DND-41 (cell line): ENCODE results near the gene SIRT2.

ENCODE experiments used
- ATAC-seq: fragments of 200-7000 bp; cut with Tn5 transposase; 3 replicates; pipeline ENCODE4 v1.9.1; 2021; ENCODE audit warnings: low read depth; ENCODE audit not compliant: insufficient read depth
- DNase-seq: peaks from one replicate; pipeline ENCODE4 v3.0.0-alpha.2; 2020
- H2AFZ ChIP-seq: 2 replicates; pipeline ENCODE4 v1.6.0; 2012; ENCODE audit warnings: low read depth, low read length
- H3K27ac ChIP-seq: 2 replicates; pipeline ENCODE4 v1.5.1; 2012; ENCODE audit warnings: low read length, inconsistent platforms
- H3K27me3 ChIP-seq: fragments of 200-600 bp; sonication (generic); 2 replicates; pipeline ENCODE4 v1.6.0; 2012; ENCODE audit warnings: low read length, mild to moderate bottlenecking, inconsistent platforms; ENCODE audit not compliant: insufficient read depth, poor library complexity
- H3K36me3 ChIP-seq: 2 replicates; pipeline ENCODE4 v1.5.1; 2012; ENCODE audit warnings: low read length, inconsistent platforms; ENCODE audit not compliant: insufficient read depth
- H3K4me1 ChIP-seq: 2 replicates; pipeline ENCODE4 v1.5.1; 2012; ENCODE audit warnings: mild to moderate bottlenecking, low read length; ENCODE audit not compliant: insufficient read depth
- H3K4me2 ChIP-seq: 2 replicates; pipeline ENCODE4 v1.6.0; 2012; ENCODE audit warnings: mild to moderate bottlenecking, moderate library complexity, low read length, inconsistent platforms; ENCODE audit not compliant: insufficient read depth
- H3K4me3 ChIP-seq, 2 experiments: fragments of 200-600 bp in 1 of 2; shearing (Covaris generic) in 1 of 2; 2 replicates each; pipeline ENCODE4 v1.5.1; 2012 to 2016; ENCODE audit warnings: inconsistent platforms in 2 of 2, low read length in 2 of 2, mild to moderate bottlenecking in 2 of 2, low read depth in 1 of 2, moderate library complexity in 1 of 2
- H3K79me2 ChIP-seq: 2 replicates; pipeline ENCODE4 v1.6.0; 2012; ENCODE audit warnings: low read length, inconsistent platforms; ENCODE audit not compliant: insufficient read depth
- H3K9ac ChIP-seq: 2 replicates; pipeline ENCODE4 v1.6.0; 2012; ENCODE audit warnings: low read depth, mild to moderate bottlenecking, inconsistent platforms, low read length, moderate library complexity
- H3K9me3 ChIP-seq: 2 replicates; pipeline ENCODE4 v1.5.1; 2012; ENCODE audit warnings: low read length, moderate library complexity, mild to moderate bottlenecking, inconsistent platforms; ENCODE audit not compliant: insufficient read depth, severe bottlenecking
- H4K20me1 ChIP-seq: 2 replicates; pipeline ENCODE4 v1.6.0; 2012; ENCODE audit warnings: low read length; ENCODE audit not compliant: insufficient read depth
- EZH2 ChIP-seq: IDR thresholded peaks from 3 replicates; pipeline ENCODE4 v1.6.1; 2012; ENCODE audit warnings: borderline replicate concordance, low read depth, mild to moderate bottlenecking, moderate library complexity, low read length, inconsistent platforms; ENCODE audit not compliant: severe bottlenecking
- TF ChIP-seq, protein P1 (sequence below): IDR thresholded peaks from 2 replicates; pipeline ENCODE4 v1.5.1; 2012; ENCODE audit warnings: borderline replicate concordance, low read length, moderate library complexity, mild to moderate bottlenecking; ENCODE audit not compliant: poor library complexity, severe bottlenecking; ENCODE audit errors: extremely low read depth

Gene SIRT2

DNA sequence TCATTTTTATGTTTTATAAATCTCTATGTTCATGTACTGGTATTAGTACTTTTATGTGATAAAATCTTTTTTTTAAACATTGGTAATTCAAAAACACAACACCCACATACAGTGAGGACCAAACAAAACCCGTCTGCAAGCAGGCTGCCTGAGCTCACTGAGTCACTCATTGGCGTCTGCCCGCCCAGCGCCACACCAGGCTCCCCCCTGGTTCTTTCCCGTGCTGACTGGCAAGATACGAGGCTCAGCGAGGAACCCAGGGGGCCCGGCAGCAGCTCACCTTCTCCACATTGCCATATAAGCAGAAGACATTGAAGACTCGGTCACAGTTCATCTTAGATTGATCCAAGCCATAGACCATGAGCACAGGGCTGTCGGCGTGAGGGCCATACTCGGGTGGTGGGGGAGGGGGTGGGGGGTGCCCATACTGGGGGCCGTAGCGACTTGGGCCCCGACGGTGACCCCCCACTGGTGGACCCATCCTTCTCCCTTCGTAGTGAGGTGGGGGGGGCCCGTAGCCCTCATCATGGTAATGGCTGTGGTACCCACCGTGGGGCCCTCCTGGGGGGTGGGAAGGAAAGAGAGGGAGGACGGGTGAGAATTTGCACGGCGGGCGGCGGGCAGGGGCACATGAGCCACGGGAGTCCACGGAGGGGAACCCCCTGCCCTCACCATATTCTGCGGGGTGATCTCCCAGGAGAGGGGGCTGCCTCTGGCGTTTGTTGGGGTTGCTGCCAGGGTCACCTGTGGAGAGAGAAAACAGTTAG lies 59.4 kb downstream of the SIRT2 start:
- no peak overlapping the region for H2AFZ ChIP-seq
- TF ChIP-seq, protein P1, sequence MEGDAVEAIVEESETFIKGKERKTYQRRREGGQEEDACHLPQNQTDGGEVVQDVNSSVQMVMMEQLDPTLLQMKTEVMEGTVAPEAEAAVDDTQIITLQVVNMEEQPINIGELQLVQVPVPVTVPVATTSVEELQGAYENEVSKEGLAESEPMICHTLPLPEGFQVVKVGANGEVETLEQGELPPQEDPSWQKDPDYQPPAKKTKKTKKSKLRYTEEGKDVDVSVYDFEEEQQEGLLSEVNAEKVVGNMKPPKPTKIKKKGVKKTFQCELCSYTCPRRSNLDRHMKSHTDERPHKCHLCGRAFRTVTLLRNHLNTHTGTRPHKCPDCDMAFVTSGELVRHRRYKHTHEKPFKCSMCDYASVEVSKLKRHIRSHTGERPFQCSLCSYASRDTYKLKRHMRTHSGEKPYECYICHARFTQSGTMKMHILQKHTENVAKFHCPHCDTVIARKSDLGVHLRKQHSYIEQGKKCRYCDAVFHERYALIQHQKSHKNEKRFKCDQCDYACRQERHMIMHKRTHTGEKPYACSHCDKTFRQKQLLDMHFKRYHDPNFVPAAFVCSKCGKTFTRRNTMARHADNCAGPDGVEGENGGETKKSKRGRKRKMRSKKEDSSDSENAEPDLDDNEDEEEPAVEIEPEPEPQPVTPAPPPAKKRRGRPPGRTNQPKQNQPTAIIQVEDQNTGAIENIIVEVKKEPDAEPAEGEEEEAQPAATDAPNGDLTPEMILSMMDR, result no peak
- peaks cover 96% of the 10 kb centered on the region for H3K36me3 ChIP-seq
- H4K20me1 ChIP-seq, result peaks cover 81% of the 10 kb centered on the region
- peaks cover 52% of the 10 kb centered on the region for H3K79me2 ChIP-seq
- no peaks in the 10 kb centered on the region for H3K9me3 ChIP-seq
- no peak overlapping the region for H3K9ac ChIP-seq
- H3K27me3 ChIP-seq, result no peaks in the 10 kb centered on the region
- H3K4me1 ChIP-seq, result peaks cover 15% of the 10 kb centered on the region; the same call in 1 of the 2 replicates
- no peak for ATAC-seq
- no peak overlapping the region for H3K4me2 ChIP-seq
- no peak overlapping the region for H3K4me3 ChIP-seq
- DNase-seq, result no peak
- H3K27ac ChIP-seq, result no peak overlapping the region

DNA sequence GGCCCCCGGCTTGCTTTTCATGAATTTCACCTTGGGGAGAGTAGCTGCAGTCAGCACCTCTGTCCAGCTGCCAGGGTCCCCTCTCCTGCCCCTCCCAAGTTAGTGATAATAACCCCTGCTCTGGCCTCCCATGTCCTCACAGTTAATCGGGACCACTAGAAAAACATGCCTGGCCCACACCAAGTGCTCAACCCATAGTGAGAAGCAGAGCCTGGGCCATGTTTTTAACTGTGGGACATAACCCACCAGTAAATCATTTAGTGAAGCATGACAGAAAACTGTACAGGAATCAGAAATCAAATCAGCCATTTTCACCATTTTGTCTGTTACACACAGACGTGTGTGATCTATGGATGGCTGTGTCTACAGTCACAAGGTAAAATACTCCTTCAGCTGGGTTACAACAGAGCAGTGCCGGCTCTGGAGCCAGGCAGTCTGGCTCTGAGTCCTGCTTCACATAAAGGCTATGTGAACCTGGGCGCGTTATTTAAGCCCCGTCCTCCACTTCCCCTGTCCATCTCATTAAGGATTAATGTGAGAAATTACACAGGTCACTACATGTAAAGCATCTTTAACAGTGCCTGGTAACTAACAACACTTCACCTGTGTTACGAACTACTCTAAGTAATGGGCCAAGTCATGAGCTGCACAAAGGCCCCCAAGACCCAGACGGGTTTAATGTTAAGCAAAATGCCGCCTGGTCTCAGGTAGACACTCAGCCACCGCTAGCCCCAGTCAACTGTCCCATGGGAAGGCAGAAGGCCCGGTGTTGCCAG lies 60.2 kb downstream of the SIRT2 start:
- DNase-seq (no peak), ATAC-seq (no peak)
- no peak for TF ChIP-seq EZH2
- TF ChIP-seq, protein P1, result no peak
- H3K27me3 ChIP-seq, result no peaks in the 10 kb centered on the region
- peaks cover 73% of the 10 kb centered on the region for H4K20me1 ChIP-seq
- no peak overlapping the region for H2AFZ ChIP-seq
- peaks cover 88% of the 10 kb centered on the region for H3K36me3 ChIP-seq
- H3K9ac ChIP-seq, result no peak overlapping the region
- H3K27ac ChIP-seq, result no peak overlapping the region
- H3K79me2 ChIP-seq, result peaks cover 44% of the 10 kb centered on the region
- H3K9me3 ChIP-seq, result no peaks in the 10 kb centered on the region
- H3K4me3 ChIP-seq, result no peak overlapping the region
- H3K4me2 ChIP-seq, result no peak overlapping the region
- peaks cover 11% of the 10 kb centered on the region; the same call in 1 of the 2 replicates for H3K4me1 ChIP-seq

DNA sequence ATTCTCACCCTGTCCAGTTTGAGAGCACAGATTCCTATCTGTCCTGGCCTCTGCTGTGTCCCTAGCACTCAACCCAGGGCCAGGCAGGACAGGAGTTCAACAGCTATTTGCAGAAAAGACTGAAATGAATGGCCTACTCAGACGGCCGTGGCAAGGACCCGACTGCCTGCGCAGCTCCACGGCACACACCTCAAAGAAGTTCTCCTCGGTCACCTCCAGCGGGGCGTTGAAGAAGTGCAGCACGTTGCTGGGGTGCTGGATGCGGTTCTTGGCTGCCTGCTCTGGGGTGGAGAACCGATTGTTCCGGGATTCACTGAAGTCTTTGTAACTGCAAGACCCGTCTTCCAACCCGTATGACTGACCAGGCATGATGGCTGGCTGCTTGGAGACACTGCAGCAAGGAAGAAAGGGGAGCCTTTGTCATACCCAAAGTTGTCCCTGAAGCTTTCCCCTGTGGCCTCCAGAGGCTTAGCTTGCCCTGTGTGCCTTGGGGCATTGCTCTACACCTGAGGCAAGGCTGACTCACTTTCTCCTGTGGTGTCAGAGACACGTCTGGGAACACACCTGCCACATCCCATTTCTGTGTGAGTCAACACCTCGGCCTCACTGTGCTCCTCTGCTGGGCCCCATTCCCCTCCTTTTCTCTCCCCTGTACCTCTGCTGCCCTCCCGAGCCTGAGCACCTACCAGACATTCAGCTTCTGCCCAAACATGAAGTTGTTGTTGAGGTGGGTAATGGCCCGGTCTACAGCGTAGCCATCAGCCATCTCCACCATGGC lies 61.0 kb downstream of the SIRT2 start:
- Histone ChIP-seq H3K4me2 (no peak overlapping the region), H2AFZ (no peak overlapping the region), H4K20me1 (peaks cover 65% of the 10 kb centered on the region), H3K79me2 (peaks cover 36% of the 10 kb centered on the region), H3K27me3 (no peaks in the 10 kb centered on the region), H3K27ac (no peak overlapping the region), H3K9me3 (no peaks in the 10 kb centered on the region), H3K4me1 (peaks cover 5% of the 10 kb centered on the region; the same call in 1 of the 2 replicates), H3K9ac (no peak overlapping the region), H3K36me3 (peaks cover 80% of the 10 kb centered on the region), H3K4me3 (no peak overlapping the region)
- no peak for ATAC-seq
- TF ChIP-seq, protein P1, result no peak
- TF ChIP-seq EZH2, result no peak
- no peak for DNase-seq
